ENCODE results near the gene RBMS1.

RBMS1 gene

GRCh38 chr2:160493227-160494028, at the start of gene RBMS1:
RBMS1 (minus strand) TSS chr2:160493807; CDS start chr2:160493363, 444 bp downstream.
- no peak for TF ChIP-seq CTCF (IDR thresholded peaks at IDR 0.05; ENCODE audit: extremely low read depth, missing control alignments)
- DNase-seq (ENCODE audit: low spot score): peak; percentile 53

GRCh38 chr2:160541745-160542144, 48.1 kb upstream of the RBMS1 start:
- no peak for DNase-seq (ENCODE audit: low spot score)
- no peak for TF ChIP-seq CTCF (IDR thresholded peaks at IDR 0.05; ENCODE audit: extremely low read depth, missing control alignments)

GRCh38 chr2:160538559-160539355, 45.1 kb upstream of the RBMS1 start:
- no peak for TF ChIP-seq CTCF (IDR thresholded peaks at IDR 0.05; ENCODE audit: extremely low read depth, missing control alignments)
- no peak for DNase-seq (ENCODE audit: low spot score)

GRCh38 chr2:160538115-160538514, 44.5 kb upstream of the RBMS1 start:
- no peak for DNase-seq (ENCODE audit: low spot score)
- no peak for TF ChIP-seq CTCF (IDR thresholded peaks at IDR 0.05; ENCODE audit: extremely low read depth, missing control alignments)

GRCh38 chr2:160534996-160535395, 41.4 kb upstream of the RBMS1 start:
- no peak for TF ChIP-seq CTCF (IDR thresholded peaks at IDR 0.05; ENCODE audit: extremely low read depth, missing control alignments)
- DNase-seq (ENCODE audit: low spot score): no peak

- no peak for DNase-seq (ENCODE audit: low spot score)
- TF ChIP-seq CTCF (IDR thresholded peaks at IDR 0.05; ENCODE audit: extremely low read depth, missing control alignments): no peak
Measured at GRCh38 chr2:160534249-160534648, 40.6 kb upstream of the RBMS1 start.

- no peak for TF ChIP-seq CTCF (IDR thresholded peaks at IDR 0.05; ENCODE audit: extremely low read depth, missing control alignments)
- no peak for DNase-seq (ENCODE audit: low spot score)
Measured at GRCh38 chr2:160533482-160533881, 39.9 kb upstream of the RBMS1 start.
